ENCODE results near the gene PRDM16.

The PRDM16 gene

DNA sequence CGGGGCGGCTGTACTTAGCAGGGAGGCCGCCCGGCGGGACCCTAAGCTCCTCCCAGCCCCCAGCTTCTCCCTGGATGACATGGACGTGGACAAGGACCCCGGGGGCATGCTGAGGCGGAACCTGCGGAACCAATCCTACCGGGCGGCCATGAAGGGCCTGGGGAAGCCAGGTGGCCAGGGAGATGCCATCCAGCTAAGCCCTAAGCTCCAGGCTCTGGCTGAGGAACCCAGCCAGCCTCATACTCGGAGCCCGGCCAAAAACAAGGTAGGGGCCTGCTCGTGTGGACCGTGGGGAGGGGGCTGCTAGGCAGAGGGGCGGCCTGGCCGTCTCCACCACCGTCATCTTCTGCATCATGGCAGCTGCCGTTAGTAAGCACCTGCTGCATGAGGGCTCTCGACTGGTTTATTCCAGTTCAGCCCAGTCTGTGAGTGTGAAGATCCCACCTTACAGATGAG is 394.4 kb downstream of the PRDM16 start:
- TF ChIP-seq, protein P1, sequence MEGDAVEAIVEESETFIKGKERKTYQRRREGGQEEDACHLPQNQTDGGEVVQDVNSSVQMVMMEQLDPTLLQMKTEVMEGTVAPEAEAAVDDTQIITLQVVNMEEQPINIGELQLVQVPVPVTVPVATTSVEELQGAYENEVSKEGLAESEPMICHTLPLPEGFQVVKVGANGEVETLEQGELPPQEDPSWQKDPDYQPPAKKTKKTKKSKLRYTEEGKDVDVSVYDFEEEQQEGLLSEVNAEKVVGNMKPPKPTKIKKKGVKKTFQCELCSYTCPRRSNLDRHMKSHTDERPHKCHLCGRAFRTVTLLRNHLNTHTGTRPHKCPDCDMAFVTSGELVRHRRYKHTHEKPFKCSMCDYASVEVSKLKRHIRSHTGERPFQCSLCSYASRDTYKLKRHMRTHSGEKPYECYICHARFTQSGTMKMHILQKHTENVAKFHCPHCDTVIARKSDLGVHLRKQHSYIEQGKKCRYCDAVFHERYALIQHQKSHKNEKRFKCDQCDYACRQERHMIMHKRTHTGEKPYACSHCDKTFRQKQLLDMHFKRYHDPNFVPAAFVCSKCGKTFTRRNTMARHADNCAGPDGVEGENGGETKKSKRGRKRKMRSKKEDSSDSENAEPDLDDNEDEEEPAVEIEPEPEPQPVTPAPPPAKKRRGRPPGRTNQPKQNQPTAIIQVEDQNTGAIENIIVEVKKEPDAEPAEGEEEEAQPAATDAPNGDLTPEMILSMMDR (IDR thresholded peaks at IDR 0.05; ENCODE audit: borderline replicate concordance, control extremely low read depth, extremely low read depth, insufficient read depth, missing control alignments) = no peak
- no peak for DNase-seq (ENCODE audit: low spot score)
- in situ Hi-C loops (cut with MboI; ENCODE audit: low sequenced_read_pairs, unreplicated experiment) = no loop called here

DNA sequence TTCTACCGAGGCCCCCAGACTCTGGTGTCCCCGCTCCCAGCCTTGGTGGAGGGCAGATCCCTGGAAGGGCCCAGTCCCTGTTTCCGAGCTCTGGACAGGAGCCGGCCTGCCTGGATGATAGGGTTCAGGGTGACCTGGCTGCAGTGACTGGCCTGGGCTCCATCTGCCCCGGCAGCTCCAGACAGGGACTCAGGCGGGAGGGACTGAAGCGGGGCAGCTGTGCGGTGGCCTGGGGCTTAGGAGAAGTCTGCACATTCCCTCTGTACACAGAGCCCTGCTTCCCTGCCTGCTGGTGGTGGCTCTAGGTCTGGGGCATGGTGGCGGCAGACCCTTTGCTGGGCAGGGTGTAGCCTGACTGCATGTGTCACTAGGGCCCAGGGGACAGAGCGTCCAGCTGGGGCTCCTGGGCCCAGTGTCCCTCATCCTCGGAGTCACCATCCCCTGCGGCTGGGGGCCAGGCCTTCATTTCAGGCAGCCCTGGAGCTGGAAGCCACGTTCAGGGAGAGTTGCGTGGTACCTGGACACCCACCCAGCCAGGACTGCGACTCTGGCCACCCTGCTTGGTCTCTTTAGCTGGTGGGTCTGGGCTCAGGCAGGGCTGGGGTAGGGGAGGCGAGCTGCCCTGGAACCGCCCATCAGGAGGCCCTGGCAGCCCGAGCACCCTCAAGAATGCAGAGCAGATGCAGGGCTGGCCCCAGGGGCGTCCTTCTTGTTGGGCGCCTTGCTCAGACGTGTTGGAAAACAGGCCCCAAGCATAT is 395.1 kb downstream of the PRDM16 start:
- TF ChIP-seq, protein P1 (IDR thresholded peaks at IDR 0.05; ENCODE audit: borderline replicate concordance, control extremely low read depth, extremely low read depth, insufficient read depth, missing control alignments) = no peak
- no peak for DNase-seq (ENCODE audit: low spot score)
- in situ Hi-C loops (cut with MboI; ENCODE audit: low sequenced_read_pairs, unreplicated experiment) = no loop called here

DNA sequence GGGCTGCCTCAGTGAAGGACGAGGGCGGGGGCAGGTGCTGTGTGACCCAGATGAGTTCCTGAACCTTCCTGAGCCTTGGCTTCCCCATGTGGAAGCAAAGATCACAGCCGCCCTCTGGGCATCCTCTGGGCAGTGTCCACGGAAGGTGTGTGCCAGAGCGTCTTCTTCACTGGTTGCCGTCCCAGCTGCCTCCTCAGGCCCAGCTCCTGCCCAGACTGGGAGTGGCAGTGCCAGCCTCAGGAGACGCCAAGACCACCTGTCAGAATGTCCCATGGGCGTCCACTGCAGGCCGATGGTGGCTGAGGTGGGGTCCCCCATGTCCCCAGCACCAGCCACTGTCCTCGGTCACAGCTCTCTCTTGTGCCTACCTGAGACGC is 395.6 kb downstream of the PRDM16 start:
- in situ Hi-C loops (cut with MboI; ENCODE audit: low sequenced_read_pairs, unreplicated experiment) = no loop called here
- TF ChIP-seq, protein P1 (IDR thresholded peaks at IDR 0.05; ENCODE audit: borderline replicate concordance, control extremely low read depth, extremely low read depth, insufficient read depth, missing control alignments) = no peak

DNA sequence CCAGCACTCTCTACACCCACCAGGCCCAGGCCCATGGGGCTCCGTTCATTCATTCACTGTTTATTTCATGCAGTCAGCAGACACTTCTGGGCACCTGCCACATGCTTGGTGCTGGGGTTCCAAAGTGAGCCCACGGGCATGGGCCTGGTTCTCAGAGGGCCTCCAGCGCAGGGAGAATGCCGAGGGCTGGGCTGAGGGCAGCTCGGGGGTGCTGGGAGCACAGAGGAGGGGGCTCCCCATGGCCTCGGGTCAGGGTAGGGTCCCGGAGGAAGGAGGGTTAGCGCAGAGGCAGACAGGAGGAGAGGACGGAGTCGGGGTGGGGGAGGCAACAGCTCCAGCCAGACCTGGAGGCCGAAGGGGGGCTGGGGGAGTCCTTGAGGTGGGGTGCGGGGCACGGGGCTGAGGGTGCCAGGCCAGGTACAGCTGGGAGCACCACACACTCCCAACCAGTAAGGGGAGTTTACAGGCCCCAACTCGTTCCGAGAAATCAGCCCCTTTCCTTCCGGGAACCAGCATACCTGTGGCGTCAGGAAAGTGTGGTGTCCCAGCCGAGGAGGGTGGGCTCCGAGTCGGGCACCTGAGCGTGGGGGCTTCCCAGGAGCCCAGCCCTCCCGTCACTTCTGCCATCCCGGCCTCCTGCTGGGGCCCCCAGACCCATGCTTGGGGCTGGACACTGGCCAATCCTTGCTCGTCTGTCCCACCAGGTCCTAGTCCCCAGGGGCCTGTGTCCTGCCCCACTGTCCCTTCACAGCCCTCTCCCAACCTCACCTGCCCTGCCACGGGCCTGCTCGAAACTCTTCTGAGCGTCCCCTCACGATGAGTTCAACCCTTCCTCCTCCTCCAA is 396.3 kb downstream of the PRDM16 start:
- no peak for DNase-seq (ENCODE audit: low spot score)
- in situ Hi-C loops (cut with MboI; ENCODE audit: low sequenced_read_pairs, unreplicated experiment) = no loop called here
- TF ChIP-seq, protein P1 (IDR thresholded peaks at IDR 0.05; ENCODE audit: borderline replicate concordance, control extremely low read depth, extremely low read depth, insufficient read depth, missing control alignments) = no peak

More for the DNA sequence above, 395.6 kb downstream of the PRDM16 start:
- no peak for DNase-seq (ENCODE audit: low spot score)

DNA sequence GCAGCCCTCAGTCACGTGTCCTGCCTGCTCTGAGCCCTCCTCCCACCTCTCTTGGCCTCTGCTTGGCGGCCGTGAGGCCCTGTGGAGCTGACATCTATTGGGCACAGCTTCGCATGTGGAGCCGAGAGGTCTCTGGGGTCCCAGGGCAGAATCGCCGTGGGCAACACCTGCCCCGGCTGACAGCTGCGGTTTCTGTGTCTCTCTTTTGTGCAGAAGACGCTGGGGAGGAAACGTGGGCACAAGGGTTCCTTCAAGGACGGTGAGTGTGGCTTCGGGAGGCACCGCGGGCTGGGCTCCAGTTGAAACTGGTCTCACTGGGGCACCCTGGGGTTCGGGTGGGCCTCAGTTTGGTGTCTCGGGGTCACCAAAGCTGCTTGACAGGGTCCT is 396.9 kb downstream of the PRDM16 start:
- in situ Hi-C loops (cut with MboI; ENCODE audit: low sequenced_read_pairs, unreplicated experiment) = no loop called here
- no peak for DNase-seq (ENCODE audit: low spot score)
- TF ChIP-seq, protein P1 (IDR thresholded peaks at IDR 0.05; ENCODE audit: borderline replicate concordance, control extremely low read depth, extremely low read depth, insufficient read depth, missing control alignments) = no peak

DNA sequence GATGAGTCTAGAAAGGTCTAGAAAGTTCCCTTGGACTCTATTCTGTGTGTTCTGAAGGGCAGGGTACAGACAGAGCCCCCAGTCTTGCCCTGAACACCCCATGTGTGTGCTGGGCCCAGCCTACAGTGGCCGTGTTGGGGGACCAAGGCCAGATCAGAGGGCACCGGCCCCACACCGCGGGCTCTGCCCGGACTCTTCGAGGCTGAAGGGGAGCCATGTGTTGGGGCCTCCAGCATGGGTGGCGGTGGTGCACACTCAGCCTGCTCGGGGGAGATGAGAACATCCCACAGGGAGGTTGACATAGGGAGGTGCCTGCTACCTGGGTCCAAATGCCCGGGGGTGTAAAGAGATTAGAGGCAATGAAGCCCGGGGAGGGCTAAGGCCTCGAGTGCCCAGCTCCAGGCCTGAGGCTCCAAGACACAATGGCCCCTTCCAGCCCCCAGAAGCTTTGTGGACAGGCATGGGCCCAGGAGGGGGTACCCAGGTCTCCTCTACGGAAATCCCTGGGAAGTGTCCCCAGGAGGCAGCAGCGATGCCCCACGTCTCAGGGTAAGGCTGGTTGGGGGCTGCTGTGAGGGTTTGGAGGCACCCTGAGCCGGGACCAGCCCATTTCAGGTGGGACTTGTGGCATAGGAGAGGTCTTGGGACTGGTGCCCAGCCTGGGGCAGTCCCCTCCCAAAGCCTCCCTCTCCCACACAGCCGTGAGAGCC is 397.5 kb downstream of the PRDM16 start:
- TF ChIP-seq, protein P1 (IDR thresholded peaks at IDR 0.05; ENCODE audit: borderline replicate concordance, control extremely low read depth, extremely low read depth, insufficient read depth, missing control alignments) = no peak
- no peak for DNase-seq (ENCODE audit: low spot score)
- in situ Hi-C loops (cut with MboI; ENCODE audit: low sequenced_read_pairs, unreplicated experiment) = no loop called here
